Measurements from ENCODE around the gene B9D1. TPM values are rescaled to one million over a fixed set of nuclear protein-coding genes. Genes with fewer than 3 reads are reported as not detected.
A peak's percentile ranks its signal among the peaks of the same experiment; 100 is the strongest.

Gene B9D1
- total RNA-seq, 2 experiments from 2014 or later, result 21.1 to 38.1 TPM

GRCh38 chr17:19348806-19349205 is 13.7 kb downstream of the B9D1 start:
- H3K9me3 ChIP-seq (ENCODE audit: low read length), result no peaks in the 10 kb centered on the region
- no peak overlapping the region for H3K27ac ChIP-seq (ENCODE audit: low read depth, low read length, poor library complexity, severe bottlenecking)
- ChIA-PET CTCF (ENCODE audit: unreplicated experiment) (no interaction called here), POLR2A (no interaction called here)
- no peaks in the 10 kb centered on the region for H3K79me2 ChIP-seq (ENCODE audit: insufficient read depth, low read depth, low read length)
- H2AFZ ChIP-seq (ENCODE audit: low read length), result no peak overlapping the region
- intact Hi-C loops (cut with micrococcal nuclease; ENCODE audit: unreplicated experiment), result no loop called here
- H3K36me3 ChIP-seq (ENCODE audit: insufficient read depth, low read length), result no peaks in the 10 kb centered on the region
- no peaks in the 10 kb centered on the region for H4K20me1 ChIP-seq (ENCODE audit: insufficient read depth, low read length)
- no peak overlapping the region for H3K4me2 ChIP-seq (ENCODE audit: low read length)
- H3K4me1 ChIP-seq (ENCODE audit: insufficient read depth, low read length, poor library complexity, severe bottlenecking), result peaks cover 13% of the 10 kb centered on the region
- no peak overlapping the region for H3K4me3 ChIP-seq (ENCODE audit: low read depth, low read length, poor library complexity, severe bottlenecking)
- BruUV-seq (replicated peaks), result no TSS peak
- H3K9me2 ChIP-seq (ENCODE audit: insufficient read depth, low read length), result no peaks in the 10 kb centered on the region
- no peak for TF ChIP-seq EZH2phosphoT487 (IDR thresholded peaks at IDR 0.05; ENCODE audit: borderline replicate concordance, low read depth, low read length)
- TF ChIP-seq CTCF (conservative IDR thresholded peaks at IDR 0.05; ENCODE audit: low read length), result no peak
- no peak for DNase-seq (ENCODE audit: low spot score)

GRCh38 chr17:19348081-19348650 is 14.4 kb downstream of the B9D1 start:
- POLR2A ChIA-PET, result no interaction called here
- CTCF ChIA-PET (ENCODE audit: unreplicated experiment), result no interaction called here
- Histone ChIP-seq H3K9me2 (ENCODE audit: insufficient read depth, low read length) (no peaks in the 10 kb centered on the region), H2AFZ (ENCODE audit: low read length) (no peak overlapping the region), H4K20me1 (ENCODE audit: insufficient read depth, low read length) (no peaks in the 10 kb centered on the region), H3K4me3 (ENCODE audit: low read depth, low read length, poor library complexity, severe bottlenecking) (no peak overlapping the region), H3K4me2 (ENCODE audit: low read length) (no peak overlapping the region), H3K9me3 (ENCODE audit: low read length) (no peaks in the 10 kb centered on the region), H3K36me3 (ENCODE audit: insufficient read depth, low read length) (no peaks in the 10 kb centered on the region), H3K79me2 (ENCODE audit: insufficient read depth, low read depth, low read length) (no peaks in the 10 kb centered on the region), H3K4me1 (ENCODE audit: insufficient read depth, low read length, poor library complexity, severe bottlenecking) (peaks cover 13% of the 10 kb centered on the region), H3K27ac (ENCODE audit: low read depth, low read length, poor library complexity, severe bottlenecking) (no peak overlapping the region)
- intact Hi-C loops (cut with micrococcal nuclease; ENCODE audit: unreplicated experiment), result no loop called here
- DNase-seq (ENCODE audit: low spot score), result no peak
- BruUV-seq (replicated peaks), result no TSS peak
- no peak for TF ChIP-seq CTCF (conservative IDR thresholded peaks at IDR 0.05; ENCODE audit: low read length)
- TF ChIP-seq EZH2phosphoT487 (IDR thresholded peaks at IDR 0.05; ENCODE audit: borderline replicate concordance, low read depth, low read length), result no peak

GRCh38 chr17:19347323-19348080 is 15.0 kb downstream of the B9D1 start:
- no peak for TF ChIP-seq CTCF (conservative IDR thresholded peaks at IDR 0.05; ENCODE audit: low read length)
- TF ChIP-seq EZH2phosphoT487 (IDR thresholded peaks at IDR 0.05; ENCODE audit: borderline replicate concordance, low read depth, low read length), result no peak
- Histone ChIP-seq H3K4me1 (ENCODE audit: insufficient read depth, low read length, poor library complexity, severe bottlenecking) (peaks cover 13% of the 10 kb centered on the region), H4K20me1 (ENCODE audit: insufficient read depth, low read length) (no peaks in the 10 kb centered on the region), H3K27ac (ENCODE audit: low read depth, low read length, poor library complexity, severe bottlenecking) (peak overlapping the region; percentile 31), H2AFZ (ENCODE audit: low read length) (no peak overlapping the region), H3K9me3 (ENCODE audit: low read length) (no peaks in the 10 kb centered on the region), H3K4me2 (ENCODE audit: low read length) (peak overlapping the region; percentile 49), H3K79me2 (ENCODE audit: insufficient read depth, low read depth, low read length) (no peaks in the 10 kb centered on the region), H3K9me2 (ENCODE audit: insufficient read depth, low read length) (no peaks in the 10 kb centered on the region), H3K36me3 (ENCODE audit: insufficient read depth, low read length) (no peaks in the 10 kb centered on the region), H3K4me3 (ENCODE audit: low read depth, low read length, poor library complexity, severe bottlenecking) (no peak overlapping the region)
- ChIA-PET POLR2A (no interaction called here), CTCF (ENCODE audit: unreplicated experiment) (no interaction called here)
- intact Hi-C loops (cut with micrococcal nuclease; ENCODE audit: unreplicated experiment), result no loop called here
- peak; percentile 46 for DNase-seq (ENCODE audit: low spot score)
- BruUV-seq (replicated peaks), result no TSS peak

Data from OCI-LY7 (cell line).